Vagina (tissue), 2 donors: ENCODE measurements around the gene ANXA2R. TPM values are rescaled to one million over a fixed set of nuclear protein-coding genes. Genes with fewer than 3 reads are reported as not detected.

Experiments used
- DNase-seq, 2 donors: peaks; one replicate each; pipeline ENCODE4 v3.0.0-alpha.2; 2017; ENCODE audit errors: extremely low spot score in 2 of 2
- H3K27ac ChIP-seq: fragments of 200-600 bp; sonication (generic); one replicate; pipeline ENCODE4 v1.5.1; 2019
- H3K27me3 ChIP-seq: fragments of 200-600 bp; sonication (generic); one replicate; pipeline ENCODE4 v1.5.1; 2019
- H3K36me3 ChIP-seq, 2 donors: fragments of 200-600 bp; sonication (generic); one replicate each; pipeline ENCODE4 v1.5.1; 2017 to 2019
- H3K4me1 ChIP-seq: fragments of 200-600 bp; sonication (generic); one replicate; pipeline ENCODE4 v1.5.1; 2019
- H3K4me3 ChIP-seq, 2 donors: fragments of 200-600 bp; sonication (generic); 1 replicate in 1 of 2; 2 replicates in 1 of 2; pipeline ENCODE4 v1.5.1; 2016 to 2019
- H3K9me3 ChIP-seq: fragments of 200-600 bp; sonication (generic); one replicate; pipeline ENCODE4 v1.5.1; 2019
- POLR2A ChIP-seq, 2 donors: fragments of 450-650 bp; IDR thresholded peaks; one replicate each; pipeline ENCODE4 v1.6.1; 2017; ENCODE audit warnings: antibody characterized with exemption in 2 of 2, mild to moderate bottlenecking in 2 of 2, moderate library complexity in 2 of 2
- POLR2AphosphoS5 ChIP-seq, 2 donors: sonication (generic); formaldehyde crosslinking; IDR thresholded peaks; one replicate each; pipeline ENCODE4 v1.9.0; 2017; ENCODE audit warnings: antibody characterized with exemption in 2 of 2, mild to moderate bottlenecking in 2 of 2, low read depth in 1 of 2; ENCODE audit not compliant: insufficient read depth in 1 of 2
- intact Hi-C: fragments of 100-400 bp; cut with DNase I; formaldehyde crosslinking; loops from one replicate; pipeline ENCODE4 v1.15.1; 2023
- total RNA-seq: library from RNA; depleted of rRNA; stranded (reverse); fragments of >200 nt; gene quantifications from one replicate; pipeline ENCODE4 v1.2.3, GENCODE V29; 2016
- TF ChIP-seq, protein P1 (sequence below), 3 experiments: fragments of 450-650 bp in 2 of 3; fragments of 200-600 bp in 1 of 3; sonication (generic) in 1 of 3; IDR thresholded peaks; one replicate each; pipeline ENCODE4 v1.5.1; 2017 to 2019; ENCODE audit warnings: antibody characterized with exemption in 3 of 3, mild to moderate bottlenecking in 2 of 3, moderate library complexity in 2 of 3

ANXA2R gene
- total RNA-seq, 1 donor from 2014 or later = 10.6 TPM

DNA sequence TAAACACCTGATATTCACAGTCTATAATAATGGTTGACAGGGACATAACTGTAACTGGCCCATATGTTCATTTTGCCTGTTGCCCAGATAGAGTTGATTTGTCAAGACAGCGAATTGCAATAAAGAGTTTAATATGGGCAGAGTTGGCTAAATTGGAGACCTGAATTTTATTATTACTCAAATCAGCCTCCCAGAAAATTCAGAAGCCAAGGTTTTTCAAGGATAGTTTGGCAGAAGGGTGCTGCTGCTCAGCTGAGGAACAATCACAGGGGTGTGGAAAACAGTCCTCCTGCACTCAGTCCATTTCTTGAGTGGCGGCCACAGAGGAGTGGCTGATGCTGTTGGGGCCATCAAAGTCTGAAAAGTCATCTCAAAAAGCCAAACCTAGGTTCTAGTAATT lies 19.0 kb downstream of the ANXA2R start:
- no peak overlapping the region for H3K4me3 ChIP-seq
- intact Hi-C loops = no loop called here
- H3K9me3 ChIP-seq = no peaks in the 10 kb centered on the region
- TF ChIP-seq POLR2A (IDR thresholded peaks at IDR 0.05) (no peak), POLR2AphosphoS5 (IDR thresholded peaks at IDR 0.05; ENCODE audit: insufficient read depth in 1 of 2, low read depth in 1 of 2) (no peak)
- TF ChIP-seq, protein P1, sequence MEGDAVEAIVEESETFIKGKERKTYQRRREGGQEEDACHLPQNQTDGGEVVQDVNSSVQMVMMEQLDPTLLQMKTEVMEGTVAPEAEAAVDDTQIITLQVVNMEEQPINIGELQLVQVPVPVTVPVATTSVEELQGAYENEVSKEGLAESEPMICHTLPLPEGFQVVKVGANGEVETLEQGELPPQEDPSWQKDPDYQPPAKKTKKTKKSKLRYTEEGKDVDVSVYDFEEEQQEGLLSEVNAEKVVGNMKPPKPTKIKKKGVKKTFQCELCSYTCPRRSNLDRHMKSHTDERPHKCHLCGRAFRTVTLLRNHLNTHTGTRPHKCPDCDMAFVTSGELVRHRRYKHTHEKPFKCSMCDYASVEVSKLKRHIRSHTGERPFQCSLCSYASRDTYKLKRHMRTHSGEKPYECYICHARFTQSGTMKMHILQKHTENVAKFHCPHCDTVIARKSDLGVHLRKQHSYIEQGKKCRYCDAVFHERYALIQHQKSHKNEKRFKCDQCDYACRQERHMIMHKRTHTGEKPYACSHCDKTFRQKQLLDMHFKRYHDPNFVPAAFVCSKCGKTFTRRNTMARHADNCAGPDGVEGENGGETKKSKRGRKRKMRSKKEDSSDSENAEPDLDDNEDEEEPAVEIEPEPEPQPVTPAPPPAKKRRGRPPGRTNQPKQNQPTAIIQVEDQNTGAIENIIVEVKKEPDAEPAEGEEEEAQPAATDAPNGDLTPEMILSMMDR (IDR thresholded peaks at IDR 0.05) = no peak
- no peak for DNase-seq
- peaks cover 14% of the 10 kb centered on the region for H3K4me1 ChIP-seq
- H3K27ac ChIP-seq = no peak overlapping the region
- no peaks in the 10 kb centered on the region for H3K27me3 ChIP-seq
- H3K36me3 ChIP-seq = no peaks in the 10 kb centered on the region

DNA sequence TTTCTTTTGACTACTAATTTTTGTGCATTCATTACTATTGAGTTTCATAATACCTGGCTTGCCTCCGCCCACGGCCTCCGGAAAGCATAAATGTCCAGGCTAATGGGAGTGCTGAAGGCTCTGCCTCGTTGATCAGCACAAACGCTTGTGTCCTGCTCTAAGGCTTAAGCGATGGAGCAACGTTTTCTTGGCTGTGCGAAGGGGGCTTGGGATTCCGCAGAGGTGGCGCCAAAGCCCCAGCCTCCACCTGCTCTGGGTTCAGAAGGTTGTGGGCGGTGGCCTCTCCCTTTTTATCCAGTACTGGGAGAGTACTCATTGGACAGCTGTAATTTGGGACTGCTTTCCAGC lies 19.7 kb downstream of the ANXA2R start:
- no peaks in the 10 kb centered on the region for H3K27me3 ChIP-seq
- no peaks in the 10 kb centered on the region for H3K36me3 ChIP-seq
- H3K4me3 ChIP-seq = peak overlapping the region; percentile 36 to 76
- no peaks in the 10 kb centered on the region for H3K9me3 ChIP-seq
- intact Hi-C loops = no loop called here
- TF ChIP-seq POLR2A (IDR thresholded peaks at IDR 0.05) = no peak
- no peak for TF ChIP-seq POLR2AphosphoS5 (IDR thresholded peaks at IDR 0.05; ENCODE audit: insufficient read depth in 1 of 2, low read depth in 1 of 2)
- TF ChIP-seq, protein P1 (IDR thresholded peaks at IDR 0.05) = no peak
- peak overlapping the region; percentile 98 for H3K27ac ChIP-seq
- peaks cover 18% of the 10 kb centered on the region for H3K4me1 ChIP-seq
- DNase-seq = peak in 1 of 2 donors; percentile 83

DNA sequence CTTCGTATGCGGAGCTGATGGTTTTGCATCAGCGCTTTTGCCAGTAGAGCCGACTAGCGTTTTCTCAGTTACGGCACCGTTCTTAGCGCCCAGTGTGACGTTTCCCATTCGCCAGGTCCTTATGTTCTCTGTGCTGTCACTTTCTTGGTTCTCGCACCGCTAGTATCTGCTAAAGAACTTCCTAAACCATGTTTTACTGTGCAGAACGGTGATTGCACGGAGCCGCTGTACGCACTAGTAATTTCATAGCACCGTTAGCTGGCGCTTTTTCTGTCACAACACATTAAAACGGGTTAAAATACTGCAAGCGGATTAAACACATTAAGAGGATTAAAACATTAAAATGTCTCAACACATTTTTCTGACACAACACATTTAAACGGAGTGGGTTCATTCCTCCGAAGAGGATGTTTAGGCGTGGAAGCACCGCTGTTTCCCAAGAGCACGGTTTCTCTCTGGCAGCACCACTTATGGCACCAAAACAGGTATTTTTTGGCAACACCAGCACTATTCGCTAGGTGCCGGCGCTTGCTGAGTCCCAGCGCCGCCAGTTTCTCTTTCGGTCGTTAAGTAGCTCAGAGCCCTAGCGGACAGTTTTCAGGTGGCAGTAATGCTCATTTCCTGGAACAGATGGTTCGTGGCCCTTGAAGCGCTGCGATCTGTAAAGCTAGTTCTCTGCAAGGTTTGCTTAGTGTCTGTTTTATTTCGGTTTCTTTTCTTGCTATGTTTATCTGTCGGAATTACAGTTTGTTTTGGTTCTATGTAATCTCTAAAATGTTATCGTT lies 20.3 kb downstream of the ANXA2R start:
- Histone ChIP-seq H3K4me1 (peaks cover 18% of the 10 kb centered on the region), H3K27ac (peak overlapping the region; percentile 98), H3K27me3 (no peaks in the 10 kb centered on the region), H3K9me3 (no peaks in the 10 kb centered on the region), H3K4me3 (peak overlapping the region; percentile 36 to 76), H3K36me3 (no peaks in the 10 kb centered on the region)
- intact Hi-C loops = loop anchor here (2.0 kb wide), 1 partner anchor 21 kb away; the partner anchor contains the start of gene ANXA2R
- peak in 1 of 2 donors; percentile 85 for DNase-seq
- TF ChIP-seq, protein P1 (IDR thresholded peaks at IDR 0.05) = peak in 2 of 3 experiments; percentile 26 to 55
- peak in 1 of 2 donors; percentile 78 for TF ChIP-seq POLR2AphosphoS5 (IDR thresholded peaks at IDR 0.05; ENCODE audit: insufficient read depth in 1 of 2, low read depth in 1 of 2)
- TF ChIP-seq POLR2A (IDR thresholded peaks at IDR 0.05) = no peak

DNA sequence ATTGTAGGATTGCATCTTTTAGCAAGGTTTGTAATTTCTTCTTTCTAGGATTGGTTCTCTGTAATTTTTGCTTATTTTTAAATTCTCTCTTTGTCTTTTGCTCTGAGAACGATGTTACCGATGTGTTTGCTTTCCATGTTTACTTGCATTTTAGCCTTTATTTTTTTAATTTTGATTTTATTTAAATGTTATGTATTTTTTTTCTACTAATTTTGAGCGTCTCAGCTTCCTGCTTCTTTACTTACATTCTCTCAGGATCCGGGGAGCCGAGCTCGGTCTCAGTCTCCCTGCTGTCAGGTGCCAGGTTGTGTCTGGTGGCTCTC lies 20.9 kb downstream of the ANXA2R start:
- Histone ChIP-seq H3K27me3 (no peaks in the 10 kb centered on the region), H3K4me1 (peaks cover 18% of the 10 kb centered on the region), H3K36me3 (no peaks in the 10 kb centered on the region), H3K27ac (peak overlapping the region; percentile 98), H3K4me3 (peak overlapping the region; percentile 36 to 76), H3K9me3 (no peaks in the 10 kb centered on the region)
- DNase-seq = no peak
- intact Hi-C loops = loop anchor here (2.0 kb wide), 1 partner anchor 22 kb away; the partner anchor contains the start of gene ANXA2R
- TF ChIP-seq POLR2AphosphoS5 (IDR thresholded peaks at IDR 0.05; ENCODE audit: insufficient read depth in 1 of 2, low read depth in 1 of 2) = no peak
- TF ChIP-seq POLR2A (IDR thresholded peaks at IDR 0.05) = no peak
- TF ChIP-seq, protein P1 (IDR thresholded peaks at IDR 0.05) = no peak

DNA sequence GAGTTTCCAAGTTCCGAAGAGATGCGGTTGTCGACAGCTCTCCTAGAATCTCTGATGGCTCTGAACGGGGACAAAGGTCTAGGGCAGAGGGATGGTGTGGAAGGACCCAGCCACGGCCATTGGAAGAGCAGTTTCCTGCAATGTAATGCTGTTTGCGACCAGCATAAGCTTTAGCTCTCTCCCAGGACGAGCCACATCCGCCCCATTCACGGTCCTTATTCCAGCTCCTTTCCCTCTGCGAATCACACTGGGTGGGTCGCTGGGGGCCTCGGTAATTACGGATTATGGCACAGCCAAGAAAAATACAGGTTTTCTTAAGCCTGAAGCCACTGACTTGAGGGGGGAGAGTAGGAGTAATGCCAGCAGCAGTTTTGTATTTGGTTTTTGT lies 22.7 kb downstream of the ANXA2R start:
- Histone ChIP-seq H3K4me1 (peaks cover 18% of the 10 kb centered on the region), H3K9me3 (no peaks in the 10 kb centered on the region), H3K4me3 (peak overlapping the region; percentile 59 to 76), H3K27ac (peak overlapping the region; percentile 98), H3K27me3 (no peaks in the 10 kb centered on the region), H3K36me3 (no peaks in the 10 kb centered on the region)
- no peak for TF ChIP-seq POLR2A (IDR thresholded peaks at IDR 0.05)
- TF ChIP-seq, protein P1 (IDR thresholded peaks at IDR 0.05) = no peak
- no peak for TF ChIP-seq POLR2AphosphoS5 (IDR thresholded peaks at IDR 0.05; ENCODE audit: insufficient read depth in 1 of 2, low read depth in 1 of 2)
- peak in 1 of 2 donors; percentile 88 for DNase-seq
- intact Hi-C loops = no loop called here
